Liver (tissue), 9 donors: Measurements from ENCODE around the gene LPP. TPM values are rescaled to one million over a fixed set of nuclear protein-coding genes. Genes with fewer than 3 reads are reported as not detected.

ENCODE experiments used
- DNase-seq: peaks from one replicate; pipeline ENCODE4 v3.0.0-alpha.2; 2017; ENCODE audit warnings: low spot score
- H3K27ac ChIP-seq, 2 donors: one replicate each; pipeline ENCODE4 v1.7.0; 2013; ENCODE audit warnings: inconsistent platforms in 2 of 2, low read length in 2 of 2, control low read depth in 1 of 2, low read depth in 1 of 2, mild to moderate bottlenecking in 1 of 2
- H3K27me3 ChIP-seq, 4 donors: one replicate each; pipeline versions ENCODE4 v1.6.1 to v1.7.0; 2013; ENCODE audit warnings: low read length in 3 of 4, inconsistent platforms in 1 of 4, mild to moderate bottlenecking in 1 of 4, moderate library complexity in 1 of 4; ENCODE audit not compliant: control insufficient read depth in 4 of 4, insufficient read depth in 4 of 4
- H3K36me3 ChIP-seq, 4 donors: one replicate each; pipeline versions ENCODE4 v1.6.1 to v1.7.0; 2013; ENCODE audit warnings: low read length in 3 of 4, mild to moderate bottlenecking in 3 of 4, low read depth in 1 of 4, moderate library complexity in 1 of 4; ENCODE audit not compliant: control insufficient read depth in 4 of 4, insufficient read depth in 3 of 4
- H3K4me1 ChIP-seq, 4 donors: one replicate each; pipeline versions ENCODE4 v1.6.1 to v1.7.0; 2013; ENCODE audit warnings: low read length in 3 of 4, mild to moderate bottlenecking in 3 of 4, moderate library complexity in 1 of 4; ENCODE audit not compliant: control insufficient read depth in 4 of 4, insufficient read depth in 4 of 4
- H3K4me3 ChIP-seq, 3 donors: one replicate each; pipeline versions ENCODE4 v1.6.1 to v1.7.0; 2013; ENCODE audit warnings: low read length in 3 of 3, control low read depth in 1 of 3, low read depth in 1 of 3, mild to moderate bottlenecking in 1 of 3
- H3K9ac ChIP-seq, 2 donors: one replicate each; pipeline ENCODE4 v1.7.0; 2013; ENCODE audit warnings: low read length in 2 of 2, mild to moderate bottlenecking in 2 of 2, moderate library complexity in 2 of 2, control low read depth in 1 of 2, low read depth in 1 of 2
- H3K9me3 ChIP-seq, 4 donors: one replicate each; pipeline versions ENCODE4 v1.6.1 to v1.7.0; 2013; ENCODE audit warnings: low read length in 3 of 4; ENCODE audit not compliant: control insufficient read depth in 4 of 4
- EGR1 ChIP-seq, 2 donors: IDR thresholded peaks; 2 replicates each; pipeline ENCODE4 v1.6.1; 2016 to 2018; ENCODE audit warnings: antibody characterized with exemption in 2 of 2, low read depth in 2 of 2
- FOXA1 ChIP-seq: IDR thresholded peaks from 2 replicates; pipeline ENCODE4 v1.6.1; 2016; ENCODE audit warnings: antibody characterized with exemption
- FOXA2 ChIP-seq: IDR thresholded peaks from 2 replicates; pipeline ENCODE4 v1.6.1; 2016; ENCODE audit warnings: antibody characterized with exemption
- GABPA ChIP-seq, 2 donors: IDR thresholded peaks in 1 of 2; conservative IDR thresholded peaks in 1 of 2; 2 replicates each; pipeline ENCODE4 v1.6.1; 2016; ENCODE audit warnings: antibody characterized with exemption in 2 of 2, mild to moderate bottlenecking in 1 of 2, moderate library complexity in 1 of 2
- HNF4A ChIP-seq, 2 donors: conservative IDR thresholded peaks; 2 replicates each; pipeline ENCODE4 v1.6.1; 2016; ENCODE audit warnings: antibody characterized with exemption in 2 of 2, mild to moderate bottlenecking in 2 of 2
- HNF4G ChIP-seq: IDR thresholded peaks from 2 replicates; pipeline ENCODE4 v1.6.1; 2016; ENCODE audit warnings: antibody characterized with exemption
- JUND ChIP-seq, 2 donors: IDR thresholded peaks; 2 replicates each; pipeline ENCODE4 v1.6.1; 2016; ENCODE audit warnings: antibody characterized with exemption in 2 of 2
- NR2F2 ChIP-seq: IDR thresholded peaks from 2 replicates; pipeline ENCODE4 v1.6.1; 2016; ENCODE audit warnings: antibody characterized with exemption
- RAD21 ChIP-seq, 2 donors: IDR thresholded peaks; 2 replicates each; pipeline ENCODE4 v1.6.1; 2016; ENCODE audit warnings: antibody characterized with exemption in 2 of 2, mild to moderate bottlenecking in 2 of 2
- RXRA ChIP-seq, 2 donors: IDR thresholded peaks; 2 replicates each; pipeline ENCODE4 v1.6.1; 2017 to 2018; ENCODE audit warnings: antibody characterized with exemption in 2 of 2, mild to moderate bottlenecking in 1 of 2
- SP1 ChIP-seq: IDR thresholded peaks from 2 replicates; pipeline ENCODE4 v1.6.1; 2018; ENCODE audit warnings: antibody characterized with exemption, mild to moderate bottlenecking
- TAF1 ChIP-seq: conservative IDR thresholded peaks from 2 replicates; pipeline ENCODE4 v1.6.1; 2016; ENCODE audit warnings: antibody characterized with exemption, mild to moderate bottlenecking
- YY1 ChIP-seq: IDR thresholded peaks from 2 replicates; pipeline ENCODE4 v1.6.1; 2016; ENCODE audit warnings: antibody characterized with exemption, mild to moderate bottlenecking
- WGBS: extraction: QIAGEN DNeasy Blood & Tissue Kit; methylation state at CpG from one replicate; pipeline ENCODE4 v1.1.7; 2013; 5-methylcytosine and 5-hydroxymethylcytosine counted together
- polyA plus RNA-seq, 2 donors: library from polyadenylated mRNA; stranded (reverse) in 1 of 2; unstranded in 1 of 2; fragments of 200-250 nt in 1 of 2; fragments of >200 nt in 1 of 2; fragmentation: Nextera tagmentation in 1 of 2; extraction: Ambion mirVana in 1 of 2; gene quantifications; one replicate each; pipeline versions ENCODE4 v1.2.1 to v1.2.3, GENCODE V29; 2013 to 2015
- total RNA-seq, 2 donors: library from RNA; depleted of rRNA; stranded (reverse); fragments of >200 nt; gene quantifications; one replicate each; pipeline ENCODE4 v1.2.3, GENCODE V29; 2014
- TF ChIP-seq, protein P1 (sequence below): fragments of 150-350 bp; IDR thresholded peaks from 2 replicates; pipeline ENCODE4 v1.5.1; 2017; ENCODE audit warnings: improper control_type of control experiment, low read depth, low read length; ENCODE audit not compliant: missing input control
- TF ChIP-seq, protein P2 (sequence below): IDR thresholded peaks from 2 replicates; pipeline ENCODE4 v1.6.1; 2016; ENCODE audit warnings: antibody characterized with exemption, mild to moderate bottlenecking
- TF ChIP-seq, protein P3 (sequence below): IDR thresholded peaks from 2 replicates; pipeline ENCODE4 v1.6.1; 2016; ENCODE audit warnings: antibody characterized with exemption
- TF ChIP-seq, protein P4 (sequence below): IDR thresholded peaks from 2 replicates; pipeline ENCODE4 v1.6.1; 2016; ENCODE audit warnings: antibody characterized with exemption
- TF ChIP-seq, protein P5 (sequence below): IDR thresholded peaks from 2 replicates; pipeline ENCODE4 v1.6.1; 2016; ENCODE audit warnings: antibody characterized with exemption
- donor health status: healthy.
- donor health status: healthy.
- donor health status: healthy.
- donor health status: healthy.
- donor health status: healthy.

Gene LPP
- total and polyA plus RNA-seq, 4 donors: 3.3 to 53.7 (median 28.2) TPM

DNA sequence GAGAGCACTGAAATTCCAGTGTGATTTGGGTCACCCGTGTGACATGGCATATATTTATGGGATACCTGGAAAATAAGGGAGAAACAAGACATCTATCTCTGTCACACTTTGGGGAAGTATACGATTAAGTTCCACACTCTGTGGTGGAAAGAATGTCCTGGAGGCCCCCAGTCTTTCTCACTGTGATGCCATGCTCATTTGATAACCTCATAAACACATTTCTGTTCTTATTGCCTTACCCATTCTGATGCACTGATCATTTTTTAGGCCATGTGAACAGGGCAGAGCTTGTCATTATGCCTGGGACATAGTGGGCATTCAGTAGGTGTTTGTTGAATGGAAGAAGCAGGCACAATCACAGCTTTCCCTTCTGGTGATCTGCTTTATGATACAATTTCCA is 668.5 kb downstream of the LPP start:
- no peak for DNase-seq
- no peak overlapping the region for H3K9ac ChIP-seq
- H3K9me3 ChIP-seq: no peaks in the 10 kb centered on the region
- TF ChIP-seq RXRA (IDR thresholded peaks at IDR 0.05): no peak
- no peak for TF ChIP-seq HNF4G
- TF ChIP-seq SP1: no peak
- TF ChIP-seq HNF4A (conservative IDR thresholded peaks at IDR 0.05): no peak
- no peak for TF ChIP-seq NR2F2
- no peak for TF ChIP-seq JUND (IDR thresholded peaks at IDR 0.05)
- H3K4me3 ChIP-seq: no peak overlapping the region
- no peaks in the 10 kb centered on the region for H3K36me3 ChIP-seq
- WGBS: 88% methylated on average over 2 of the region's 2 CpGs
- no peak overlapping the region for H3K27ac ChIP-seq
- H3K27me3 ChIP-seq: no peaks in the 10 kb centered on the region
- peaks cover 0 to 3% (median 1%) of the 10 kb centered on the region in 4 donors for H3K4me1 ChIP-seq

DNA sequence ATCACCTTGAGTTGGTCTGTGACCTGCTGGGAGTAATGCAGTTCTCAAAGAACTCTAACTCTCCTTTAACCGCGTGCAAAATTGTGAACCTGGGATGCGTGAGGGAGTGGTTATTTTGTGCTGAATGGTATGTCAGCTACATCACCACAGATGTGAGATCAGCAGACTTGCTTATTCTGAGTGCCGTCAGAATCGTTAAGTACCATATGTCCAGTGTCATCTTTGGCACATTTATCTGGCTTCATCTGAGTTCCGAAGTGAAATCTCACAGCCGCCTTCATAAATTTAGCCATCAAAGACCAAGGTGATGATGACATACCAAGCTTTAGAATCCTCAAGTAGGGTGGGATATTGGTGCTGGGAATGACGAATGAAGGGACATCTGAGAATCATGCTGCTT is 670.6 kb downstream of the LPP start:
- no peak overlapping the region for H3K27ac ChIP-seq
- no peak for TF ChIP-seq RXRA (IDR thresholded peaks at IDR 0.05)
- no peak for TF ChIP-seq JUND (IDR thresholded peaks at IDR 0.05)
- TF ChIP-seq, protein P1, sequence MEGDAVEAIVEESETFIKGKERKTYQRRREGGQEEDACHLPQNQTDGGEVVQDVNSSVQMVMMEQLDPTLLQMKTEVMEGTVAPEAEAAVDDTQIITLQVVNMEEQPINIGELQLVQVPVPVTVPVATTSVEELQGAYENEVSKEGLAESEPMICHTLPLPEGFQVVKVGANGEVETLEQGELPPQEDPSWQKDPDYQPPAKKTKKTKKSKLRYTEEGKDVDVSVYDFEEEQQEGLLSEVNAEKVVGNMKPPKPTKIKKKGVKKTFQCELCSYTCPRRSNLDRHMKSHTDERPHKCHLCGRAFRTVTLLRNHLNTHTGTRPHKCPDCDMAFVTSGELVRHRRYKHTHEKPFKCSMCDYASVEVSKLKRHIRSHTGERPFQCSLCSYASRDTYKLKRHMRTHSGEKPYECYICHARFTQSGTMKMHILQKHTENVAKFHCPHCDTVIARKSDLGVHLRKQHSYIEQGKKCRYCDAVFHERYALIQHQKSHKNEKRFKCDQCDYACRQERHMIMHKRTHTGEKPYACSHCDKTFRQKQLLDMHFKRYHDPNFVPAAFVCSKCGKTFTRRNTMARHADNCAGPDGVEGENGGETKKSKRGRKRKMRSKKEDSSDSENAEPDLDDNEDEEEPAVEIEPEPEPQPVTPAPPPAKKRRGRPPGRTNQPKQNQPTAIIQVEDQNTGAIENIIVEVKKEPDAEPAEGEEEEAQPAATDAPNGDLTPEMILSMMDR: no peak
- no peak for TF ChIP-seq FOXA2
- TF ChIP-seq EGR1 (IDR thresholded peaks at IDR 0.05; ENCODE audit: low read depth in 2 of 2): no peak
- TF ChIP-seq, protein P2, sequence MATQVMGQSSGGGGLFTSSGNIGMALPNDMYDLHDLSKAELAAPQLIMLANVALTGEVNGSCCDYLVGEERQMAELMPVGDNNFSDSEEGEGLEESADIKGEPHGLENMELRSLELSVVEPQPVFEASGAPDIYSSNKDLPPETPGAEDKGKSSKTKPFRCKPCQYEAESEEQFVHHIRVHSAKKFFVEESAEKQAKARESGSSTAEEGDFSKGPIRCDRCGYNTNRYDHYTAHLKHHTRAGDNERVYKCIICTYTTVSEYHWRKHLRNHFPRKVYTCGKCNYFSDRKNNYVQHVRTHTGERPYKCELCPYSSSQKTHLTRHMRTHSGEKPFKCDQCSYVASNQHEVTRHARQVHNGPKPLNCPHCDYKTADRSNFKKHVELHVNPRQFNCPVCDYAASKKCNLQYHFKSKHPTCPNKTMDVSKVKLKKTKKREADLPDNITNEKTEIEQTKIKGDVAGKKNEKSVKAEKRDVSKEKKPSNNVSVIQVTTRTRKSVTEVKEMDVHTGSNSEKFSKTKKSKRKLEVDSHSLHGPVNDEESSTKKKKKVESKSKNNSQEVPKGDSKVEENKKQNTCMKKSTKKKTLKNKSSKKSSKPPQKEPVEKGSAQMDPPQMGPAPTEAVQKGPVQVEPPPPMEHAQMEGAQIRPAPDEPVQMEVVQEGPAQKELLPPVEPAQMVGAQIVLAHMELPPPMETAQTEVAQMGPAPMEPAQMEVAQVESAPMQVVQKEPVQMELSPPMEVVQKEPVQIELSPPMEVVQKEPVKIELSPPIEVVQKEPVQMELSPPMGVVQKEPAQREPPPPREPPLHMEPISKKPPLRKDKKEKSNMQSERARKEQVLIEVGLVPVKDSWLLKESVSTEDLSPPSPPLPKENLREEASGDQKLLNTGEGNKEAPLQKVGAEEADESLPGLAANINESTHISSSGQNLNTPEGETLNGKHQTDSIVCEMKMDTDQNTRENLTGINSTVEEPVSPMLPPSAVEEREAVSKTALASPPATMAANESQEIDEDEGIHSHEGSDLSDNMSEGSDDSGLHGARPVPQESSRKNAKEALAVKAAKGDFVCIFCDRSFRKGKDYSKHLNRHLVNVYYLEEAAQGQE: no peak
- no peak for TF ChIP-seq NR2F2
- TF ChIP-seq, protein P3, sequence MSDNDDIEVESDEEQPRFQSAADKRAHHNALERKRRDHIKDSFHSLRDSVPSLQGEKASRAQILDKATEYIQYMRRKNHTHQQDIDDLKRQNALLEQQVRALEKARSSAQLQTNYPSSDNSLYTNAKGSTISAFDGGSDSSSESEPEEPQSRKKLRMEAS: no peak
- TF ChIP-seq HNF4G: no peak
- TF ChIP-seq, protein P4, sequence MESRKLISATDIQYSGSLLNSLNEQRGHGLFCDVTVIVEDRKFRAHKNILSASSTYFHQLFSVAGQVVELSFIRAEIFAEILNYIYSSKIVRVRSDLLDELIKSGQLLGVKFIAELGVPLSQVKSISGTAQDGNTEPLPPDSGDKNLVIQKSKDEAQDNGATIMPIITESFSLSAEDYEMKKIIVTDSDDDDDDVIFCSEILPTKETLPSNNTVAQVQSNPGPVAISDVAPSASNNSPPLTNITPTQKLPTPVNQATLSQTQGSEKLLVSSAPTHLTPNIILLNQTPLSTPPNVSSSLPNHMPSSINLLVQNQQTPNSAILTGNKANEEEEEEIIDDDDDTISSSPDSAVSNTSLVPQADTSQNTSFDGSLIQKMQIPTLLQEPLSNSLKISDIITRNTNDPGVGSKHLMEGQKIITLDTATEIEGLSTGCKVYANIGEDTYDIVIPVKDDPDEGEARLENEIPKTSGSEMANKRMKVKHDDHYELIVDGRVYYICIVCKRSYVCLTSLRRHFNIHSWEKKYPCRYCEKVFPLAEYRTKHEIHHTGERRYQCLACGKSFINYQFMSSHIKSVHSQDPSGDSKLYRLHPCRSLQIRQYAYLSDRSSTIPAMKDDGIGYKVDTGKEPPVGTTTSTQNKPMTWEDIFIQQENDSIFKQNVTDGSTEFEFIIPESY: no peak
- no peak for TF ChIP-seq RAD21 (IDR thresholded peaks at IDR 0.05)
- TF ChIP-seq YY1: no peak
- no peak for TF ChIP-seq FOXA1
- no peak for TF ChIP-seq SP1
- TF ChIP-seq, protein P5, sequence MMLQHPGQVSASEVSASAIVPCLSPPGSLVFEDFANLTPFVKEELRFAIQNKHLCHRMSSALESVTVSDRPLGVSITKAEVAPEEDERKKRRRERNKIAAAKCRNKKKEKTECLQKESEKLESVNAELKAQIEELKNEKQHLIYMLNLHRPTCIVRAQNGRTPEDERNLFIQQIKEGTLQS: no peak
- TF ChIP-seq TAF1: no peak
- no peak for TF ChIP-seq GABPA (IDR thresholded peaks at IDR 0.05 in 1 of 2, conservative IDR thresholded peaks at IDR 0.05 in 1 of 2)
- no peak for TF ChIP-seq HNF4A (conservative IDR thresholded peaks at IDR 0.05)
- no peaks in the 10 kb centered on the region for H3K27me3 ChIP-seq
- H3K4me3 ChIP-seq: no peak overlapping the region
- H3K9ac ChIP-seq: no peak overlapping the region
- no peak for DNase-seq
- H3K4me1 ChIP-seq: peaks cover 0 to 9% (median 4%) of the 10 kb centered on the region in 4 donors
- no peaks in the 10 kb centered on the region for H3K36me3 ChIP-seq
- no peaks in the 10 kb centered on the region for H3K9me3 ChIP-seq
- WGBS: 97% methylated on average over 8 of the region's 8 CpGs
